NK-92 (cell line): Measurements from ENCODE around the gene PICK1.
"Not testable (repeated sequence)": the region's sequence is repeated elsewhere in the genome, so short reads cannot be mapped to it uniquely, and the experiment has no call there.

Experiments used
- DNase-seq: peaks from one replicate; lab custom pipeline; 2025; ENCODE audit not compliant: unreplicated experiment; lab: John Stamatoyannopoulos, UW

The PICK1 gene

GRCh38 chr22:38114484-38115398, 57.5 kb downstream of the PICK1 start:
- no peak for DNase-seq

- DNase-seq: no peak
These were observed 58.4 kb downstream of the PICK1 start for GRCh38 chr22:38115423-38116205.

- not testable (repeated sequence) for DNase-seq
These were observed 60.4 kb downstream of the PICK1 start for GRCh38 chr22:38117556-38117955.

GRCh38 chr22:38118182-38118581, 61.0 kb downstream of the PICK1 start:
- no peak for DNase-seq

GRCh38 chr22:38118747-38119146, 61.5 kb downstream of the PICK1 start:
- not testable (repeated sequence) for DNase-seq

GRCh38 chr22:38120359-38121110, 63.3 kb downstream of the PICK1 start:
- no peak for DNase-seq

GRCh38 chr22:38122616-38123015, 65.4 kb downstream of the PICK1 start:
- DNase-seq: no peak

GRCh38 chr22:38124236-38124974, 67.2 kb downstream of the PICK1 start:
- DNase-seq: no peak

GRCh38 chr22:38125038-38125610, 67.9 kb downstream of the PICK1 start:
- DNase-seq: no peak
